VCaP (cell line): Measurements from ENCODE around the gene SEC14L5.
"Not testable (repeated sequence)": the region's sequence is repeated elsewhere in the genome, so short reads cannot be mapped to it uniquely, and the experiment has no call there.

Experiments
- H3K27ac ChIP-seq: fragments of 450-650 bp; 2 replicates; pipeline ENCODE4 v1.5.1; 2017
- TF ChIP-seq, protein P1 (sequence below): fragments of 450-650 bp; conservative IDR thresholded peaks from 2 replicates; pipeline ENCODE4 v1.5.1; 2017; ENCODE audit warnings: mild to moderate bottlenecking, moderate library complexity

SEC14L5 gene

GRCh38 chr16:4946917-4947316, 11.2 kb upstream of the SEC14L5 start:
- H3K27ac ChIP-seq = no peak overlapping the region
- TF ChIP-seq, protein P1, sequence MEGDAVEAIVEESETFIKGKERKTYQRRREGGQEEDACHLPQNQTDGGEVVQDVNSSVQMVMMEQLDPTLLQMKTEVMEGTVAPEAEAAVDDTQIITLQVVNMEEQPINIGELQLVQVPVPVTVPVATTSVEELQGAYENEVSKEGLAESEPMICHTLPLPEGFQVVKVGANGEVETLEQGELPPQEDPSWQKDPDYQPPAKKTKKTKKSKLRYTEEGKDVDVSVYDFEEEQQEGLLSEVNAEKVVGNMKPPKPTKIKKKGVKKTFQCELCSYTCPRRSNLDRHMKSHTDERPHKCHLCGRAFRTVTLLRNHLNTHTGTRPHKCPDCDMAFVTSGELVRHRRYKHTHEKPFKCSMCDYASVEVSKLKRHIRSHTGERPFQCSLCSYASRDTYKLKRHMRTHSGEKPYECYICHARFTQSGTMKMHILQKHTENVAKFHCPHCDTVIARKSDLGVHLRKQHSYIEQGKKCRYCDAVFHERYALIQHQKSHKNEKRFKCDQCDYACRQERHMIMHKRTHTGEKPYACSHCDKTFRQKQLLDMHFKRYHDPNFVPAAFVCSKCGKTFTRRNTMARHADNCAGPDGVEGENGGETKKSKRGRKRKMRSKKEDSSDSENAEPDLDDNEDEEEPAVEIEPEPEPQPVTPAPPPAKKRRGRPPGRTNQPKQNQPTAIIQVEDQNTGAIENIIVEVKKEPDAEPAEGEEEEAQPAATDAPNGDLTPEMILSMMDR = no peak

GRCh38 chr16:4947722-4948503, 10.2 kb upstream of the SEC14L5 start:
- TF ChIP-seq, protein P1 = no peak
- H3K27ac ChIP-seq = no peak overlapping the region

DNA sequence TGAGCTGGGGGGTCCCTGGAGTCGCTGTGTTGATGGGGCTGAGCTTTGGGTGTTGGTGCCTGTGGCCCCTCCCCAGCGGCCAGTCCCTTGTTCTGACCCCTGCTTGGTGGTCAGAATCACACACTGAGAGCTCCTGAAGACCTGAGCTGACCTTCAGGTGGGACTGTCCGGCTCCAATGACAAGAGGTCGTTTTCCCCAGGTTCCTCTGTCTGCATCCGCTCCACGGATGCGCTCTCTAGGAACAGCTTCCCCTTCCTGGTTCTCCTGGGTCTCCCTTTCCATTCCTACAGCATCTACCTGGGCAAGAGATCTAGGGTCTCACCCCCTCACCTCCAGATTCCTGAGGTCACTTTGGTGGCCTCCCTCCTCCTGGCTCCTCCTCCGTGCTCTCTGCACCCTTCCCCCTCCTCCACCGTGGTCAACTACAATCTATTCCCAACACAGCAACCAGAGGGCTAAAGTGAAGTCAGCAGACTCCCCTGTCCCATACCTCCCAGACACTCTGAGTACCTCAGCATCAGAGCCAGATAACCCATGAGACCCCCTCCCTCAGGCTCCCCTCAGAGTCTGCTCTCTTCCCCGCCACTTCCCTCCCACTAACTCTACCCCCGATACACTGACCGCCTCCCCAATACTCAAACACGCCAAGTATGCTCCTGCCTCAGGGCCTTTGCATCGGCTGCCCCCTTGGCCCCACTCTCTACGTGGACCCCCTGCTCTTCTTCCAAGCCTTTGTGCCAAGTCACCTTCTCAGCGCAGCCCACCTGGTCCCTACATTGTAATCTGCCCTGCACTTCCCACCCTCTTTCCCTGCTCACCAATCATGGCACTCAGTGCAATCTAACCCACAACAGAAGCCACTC, 9.0 kb upstream of the SEC14L5 start:
- TF ChIP-seq, protein P1 = no peak
- no peak overlapping the region for H3K27ac ChIP-seq

- TF ChIP-seq, protein P1 = no peak
- H3K27ac ChIP-seq = no peak overlapping the region
Observed at GRCh38 chr16:4949986-4950385, 8.1 kb upstream of the SEC14L5 start.

- not testable (repeated sequence) for H3K27ac ChIP-seq
Observed at GRCh38 chr16:4951583-4951982, 6.5 kb upstream of the SEC14L5 start.

DNA sequence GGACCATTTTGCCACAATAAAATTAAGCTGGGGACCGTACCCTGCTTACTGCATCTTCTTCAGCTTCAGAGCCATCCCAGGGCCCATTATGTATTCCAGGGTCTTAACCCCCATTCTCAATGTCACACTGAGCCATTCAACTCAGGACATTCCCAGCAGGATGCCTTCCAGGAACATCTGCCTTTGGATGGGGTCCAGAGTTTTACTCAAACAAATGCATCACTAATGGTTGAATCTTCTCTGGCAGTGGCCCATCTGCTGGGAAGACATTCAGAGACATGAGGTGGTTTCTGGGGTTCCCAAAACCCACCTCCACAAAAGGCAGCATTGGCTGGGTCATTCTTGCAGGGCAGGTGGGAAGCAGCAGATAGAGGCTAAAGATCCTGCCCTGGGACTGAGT, 3.4 kb upstream of the SEC14L5 start:
- TF ChIP-seq, protein P1 = no peak
- no peak overlapping the region for H3K27ac ChIP-seq

DNA sequence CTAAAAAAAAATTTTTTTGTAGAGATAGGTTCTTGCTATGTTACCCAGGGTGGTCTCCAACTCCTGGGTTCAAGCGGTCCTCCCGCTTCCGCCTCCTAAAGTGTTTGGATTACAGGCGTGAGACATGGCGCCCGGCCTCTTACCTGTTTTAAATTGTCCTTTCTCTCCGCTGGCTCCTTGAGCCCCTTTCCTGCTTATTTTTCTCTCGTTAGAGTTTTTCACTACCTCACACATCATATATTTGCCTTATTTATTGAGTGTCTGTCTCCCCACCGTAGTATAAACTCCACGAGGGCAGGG, 760 bp upstream of the SEC14L5 start:
- peak overlapping the region; percentile 66 for H3K27ac ChIP-seq
- TF ChIP-seq, protein P1 = no peak
